H1 (cell line): ENCODE measurements around the gene GNB5.

Source experiments
- CBX8 ChIP-seq: fragments of 300-800, 300-1000 bp; sonication (generic); IDR thresholded peaks from 2 replicates; pipeline ENCODE4 v1.7.1; 2016; ENCODE audit warnings: low read depth, low read length, borderline replicate concordance
- CTCF ChIP-seq, 3 experiments: IDR thresholded peaks; 1 replicate in 2 of 3; 2 replicates in 1 of 3; pipeline versions ENCODE4 v1.5.1 to v1.6.1; 2011; ENCODE audit warnings: low read length in 3 of 3, mild to moderate bottlenecking in 3 of 3, inconsistent platforms in 2 of 3, low read depth in 1 of 3, moderate library complexity in 1 of 3; ENCODE audit not compliant: insufficient read depth in 1 of 3; ENCODE audit errors: control extremely low read depth in 1 of 3
- EGR1 ChIP-seq: IDR thresholded peaks from 2 replicates; pipeline ENCODE4 v1.6.1; 2011; ENCODE audit warnings: low read depth, low read length, borderline replicate concordance
- GABPA ChIP-seq: IDR thresholded peaks from 2 replicates; pipeline ENCODE4 v1.6.1; 2011; ENCODE audit warnings: mild to moderate bottlenecking, low read length, moderate library complexity, borderline replicate concordance; ENCODE audit not compliant: insufficient read depth
- NRF1 ChIP-seq: IDR thresholded peaks from 2 replicates; pipeline ENCODE4 v1.6.1; 2011; ENCODE audit warnings: mild to moderate bottlenecking, low read depth, low read length, improper control_type of control experiment
- RAD21 ChIP-seq, 2 experiments: IDR thresholded peaks in 1 of 2; conservative IDR thresholded peaks in 1 of 2; 2 replicates each; pipeline ENCODE4 v1.6.1; 2011; ENCODE audit warnings: low read depth in 2 of 2, low read length in 2 of 2, improper control_type of control experiment in 1 of 2, inconsistent platforms in 1 of 2, mild to moderate bottlenecking in 1 of 2, moderate library complexity in 1 of 2
- RBBP5 ChIP-seq: IDR thresholded peaks from 2 replicates; pipeline ENCODE4 v1.7.1; 2012; ENCODE audit warnings: low read depth, mild to moderate bottlenecking, inconsistent platforms, low read length, moderate library complexity, borderline replicate concordance
- SRF ChIP-seq: IDR thresholded peaks from 2 replicates; pipeline ENCODE4 v1.6.1; 2011; ENCODE audit warnings: mild to moderate bottlenecking, low read depth, low read length, moderate library complexity

GRCh38 chr15:52234596-52235541 lies 43.7 kb upstream of the GNB5 start:
- no peak for TF ChIP-seq GABPA
- TF ChIP-seq RAD21 (IDR thresholded peaks at IDR 0.05 in 1 of 2, conservative IDR thresholded peaks at IDR 0.05 in 1 of 2; ENCODE audit: low read depth in 2 of 2, low read length in 2 of 2), result no peak
- TF ChIP-seq CBX8, result no peak
- TF ChIP-seq NRF1, result no peak
- no peak for TF ChIP-seq SRF
- TF ChIP-seq EGR1, result no peak
- no peak for TF ChIP-seq CTCF (IDR thresholded peaks at IDR 0.05; ENCODE audit: control extremely low read depth in 1 of 3, insufficient read depth in 1 of 3, low read depth in 1 of 3, low read length in 3 of 3)
- no peak for TF ChIP-seq RBBP5
